NCI-H460 (cell line): ENCODE measurements around the gene TP53I13. TPM values are rescaled to one million over a fixed set of nuclear protein-coding genes. Genes with fewer than 3 reads are reported as not detected.
A peak's percentile ranks its signal among the peaks of the same experiment; 100 is the strongest.

ENCODE experiments used
- DNase-seq: peaks from one replicate; pipeline ENCODE4 v3.0.0-alpha.2; 2016; ENCODE audit warnings: low read depth; ENCODE audit errors: extremely low read depth
- total RNA-seq: library from RNA; depleted of rRNA; stranded (reverse); fragments of >200 nt; shearing (Covaris generic); gene quantifications from 2 replicates; pipeline ENCODE4 v1.2.3, GENCODE V29; 2014

The TP53I13 gene
- total RNA-seq, 1 experiment from 2014 or later = 65.2 TPM

DNA sequence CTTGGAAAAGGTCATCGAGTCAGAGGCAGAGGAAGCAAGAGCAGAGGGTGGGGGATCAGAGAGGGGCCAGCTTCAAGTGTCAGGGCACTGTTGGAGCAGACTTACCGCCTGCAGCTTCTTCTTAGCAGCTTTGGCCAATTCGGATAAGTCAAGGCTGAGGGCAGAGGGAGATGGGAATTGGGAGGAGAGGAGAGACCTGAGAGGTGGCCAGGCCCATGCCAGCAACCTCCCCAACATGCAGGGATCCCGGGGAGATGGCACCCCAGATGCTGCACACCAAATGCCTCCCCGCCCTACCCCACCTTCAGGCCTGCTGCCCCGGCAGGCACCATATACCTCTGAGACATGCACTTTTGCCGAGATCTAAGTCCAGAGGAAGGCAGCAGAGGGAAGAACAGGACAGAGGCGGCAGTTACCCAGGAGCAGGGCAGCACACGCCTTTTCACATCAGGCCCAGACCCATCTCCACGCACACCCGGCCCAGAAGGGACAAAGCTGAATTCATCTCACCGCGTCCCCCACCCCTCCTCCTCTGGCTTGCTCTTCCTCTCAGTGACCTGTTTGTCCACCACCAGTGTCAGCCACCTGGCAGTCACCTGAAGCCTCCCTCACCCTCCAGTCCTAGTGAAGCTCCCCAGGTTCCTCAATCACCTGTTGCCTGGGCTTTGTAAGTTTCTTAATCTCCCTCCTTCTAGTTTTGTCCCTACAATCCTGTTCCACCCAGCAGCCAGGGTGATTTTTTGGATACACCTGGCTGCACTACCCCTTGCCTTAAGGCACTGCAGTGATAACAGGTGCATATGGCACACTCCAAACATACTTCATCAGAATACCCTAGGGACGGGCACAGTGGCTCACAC is 10.4 kb downstream of the TP53I13 start:
- no peak for DNase-seq

DNA sequence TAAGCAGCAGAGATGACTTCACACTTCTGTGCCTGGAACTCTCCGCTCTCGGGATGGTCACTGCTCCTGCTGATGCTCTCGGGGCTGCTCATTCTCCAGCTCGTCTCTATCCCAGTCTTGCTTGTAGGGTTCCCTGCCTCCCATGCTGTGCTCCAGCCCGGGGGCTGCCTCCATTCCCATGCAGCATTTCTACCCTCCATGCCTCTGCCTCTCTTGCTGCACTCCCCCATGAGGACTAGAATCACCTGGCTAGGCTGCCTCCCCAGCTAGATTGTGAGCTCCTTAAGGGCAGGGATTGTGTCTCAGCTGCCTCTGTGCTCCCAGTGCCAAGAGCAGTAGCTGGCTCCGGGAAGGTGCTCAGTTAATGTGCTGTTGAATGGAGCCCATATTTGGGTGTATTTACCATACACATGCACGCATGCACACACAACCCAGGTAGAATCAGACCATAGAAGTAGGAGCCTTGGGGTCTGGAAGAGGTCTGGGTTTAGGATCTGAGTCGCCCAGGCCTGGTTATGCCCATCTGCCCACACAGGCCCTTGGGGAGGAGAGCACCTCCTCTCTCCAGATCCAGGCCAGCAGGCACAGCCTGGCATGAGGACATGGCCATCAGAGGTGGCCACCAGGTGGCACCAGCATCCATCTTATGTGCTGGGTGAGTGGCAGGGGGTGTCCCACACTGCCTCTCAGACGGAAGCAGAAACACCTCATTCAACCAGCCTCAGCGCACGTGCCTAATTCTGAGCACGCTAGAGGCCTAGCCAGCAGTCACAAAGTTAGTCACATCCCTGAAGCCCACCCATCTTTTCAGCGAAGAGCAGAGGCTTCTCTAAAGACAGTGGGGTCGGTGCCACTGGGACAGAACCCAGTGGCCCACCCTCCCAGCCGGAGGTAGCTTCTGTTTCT is 11.6 kb downstream of the TP53I13 start:
- DNase-seq = peak; percentile 87

DNA sequence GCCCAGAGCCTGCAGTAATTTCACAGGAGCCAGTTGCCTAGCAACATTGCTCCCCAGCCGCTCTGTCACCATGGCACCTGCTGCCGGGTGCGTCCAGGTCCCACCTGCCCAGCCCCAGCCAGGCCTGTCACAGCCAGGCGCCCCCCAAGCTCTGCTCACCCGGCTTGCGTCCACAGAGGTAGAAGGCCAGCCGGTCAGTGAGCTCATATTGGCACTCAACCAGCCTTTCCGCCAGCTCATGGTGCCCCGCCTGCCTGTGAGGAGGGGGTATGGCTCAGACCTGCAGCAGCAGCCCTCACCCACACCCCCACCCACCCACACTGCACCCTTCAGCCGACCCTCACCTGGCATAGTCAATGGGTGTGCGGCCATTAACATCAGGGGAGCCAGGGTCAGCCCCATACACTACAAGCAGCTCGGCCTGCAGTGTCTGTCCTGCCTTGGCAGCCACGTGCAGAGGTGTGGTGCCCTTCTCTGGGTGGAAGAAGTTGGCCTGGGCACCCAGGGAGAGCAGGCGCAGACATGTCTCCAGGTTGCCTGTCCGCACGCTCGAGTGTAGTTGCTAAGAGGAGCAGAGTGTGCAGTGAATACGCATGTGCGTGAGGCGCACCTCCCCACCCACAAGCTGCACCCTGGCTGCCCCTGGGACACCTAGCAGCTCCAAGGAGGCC is 13.2 kb downstream of the TP53I13 start:
- no peak for DNase-seq

DNA sequence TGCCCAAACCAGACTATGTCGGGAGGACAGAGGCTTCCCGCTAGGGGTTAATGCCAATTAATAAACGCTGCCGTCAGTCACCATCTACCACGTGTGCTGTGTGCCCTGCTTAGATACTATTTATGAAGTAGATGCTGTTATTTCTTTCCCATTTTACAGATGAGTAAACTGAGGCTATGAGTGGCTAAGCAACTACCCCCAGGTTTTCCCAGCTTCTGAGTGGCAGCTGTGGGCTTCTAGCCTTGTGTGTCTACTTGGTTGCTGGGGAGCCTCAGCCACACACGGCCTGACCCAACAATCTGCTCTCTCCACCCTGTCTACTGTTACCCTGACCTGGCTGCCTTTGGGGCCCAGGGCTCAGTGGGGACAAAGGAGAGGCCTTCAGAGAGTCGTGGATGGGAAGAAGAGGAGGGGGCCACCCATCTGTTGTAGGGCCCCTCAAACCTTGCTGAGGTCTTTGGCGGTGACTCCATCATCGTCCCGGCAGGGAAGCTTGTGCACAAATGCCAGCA is 13.8 kb downstream of the TP53I13 start:
- no peak for DNase-seq

DNA sequence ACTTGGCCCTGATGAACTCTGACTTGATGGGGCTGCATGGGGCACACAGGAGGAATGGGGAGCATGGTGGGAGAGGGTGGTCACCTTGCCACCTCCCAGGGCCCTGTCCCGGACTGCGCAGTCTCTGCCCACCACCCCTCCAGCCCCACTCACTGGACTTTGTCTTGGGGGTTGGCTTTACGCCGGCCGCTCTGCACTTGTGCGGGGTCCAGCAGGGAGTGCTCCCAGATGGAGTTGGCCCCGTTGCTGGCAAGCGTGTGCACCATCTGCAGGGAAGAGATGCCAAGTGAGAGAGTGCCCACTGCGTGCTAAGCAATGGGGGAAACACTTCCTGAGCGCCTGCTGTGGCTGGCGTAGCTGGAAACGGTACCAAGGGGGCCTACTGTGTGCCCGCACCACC is 14.3 kb downstream of the TP53I13 start:
- no peak for DNase-seq

DNA sequence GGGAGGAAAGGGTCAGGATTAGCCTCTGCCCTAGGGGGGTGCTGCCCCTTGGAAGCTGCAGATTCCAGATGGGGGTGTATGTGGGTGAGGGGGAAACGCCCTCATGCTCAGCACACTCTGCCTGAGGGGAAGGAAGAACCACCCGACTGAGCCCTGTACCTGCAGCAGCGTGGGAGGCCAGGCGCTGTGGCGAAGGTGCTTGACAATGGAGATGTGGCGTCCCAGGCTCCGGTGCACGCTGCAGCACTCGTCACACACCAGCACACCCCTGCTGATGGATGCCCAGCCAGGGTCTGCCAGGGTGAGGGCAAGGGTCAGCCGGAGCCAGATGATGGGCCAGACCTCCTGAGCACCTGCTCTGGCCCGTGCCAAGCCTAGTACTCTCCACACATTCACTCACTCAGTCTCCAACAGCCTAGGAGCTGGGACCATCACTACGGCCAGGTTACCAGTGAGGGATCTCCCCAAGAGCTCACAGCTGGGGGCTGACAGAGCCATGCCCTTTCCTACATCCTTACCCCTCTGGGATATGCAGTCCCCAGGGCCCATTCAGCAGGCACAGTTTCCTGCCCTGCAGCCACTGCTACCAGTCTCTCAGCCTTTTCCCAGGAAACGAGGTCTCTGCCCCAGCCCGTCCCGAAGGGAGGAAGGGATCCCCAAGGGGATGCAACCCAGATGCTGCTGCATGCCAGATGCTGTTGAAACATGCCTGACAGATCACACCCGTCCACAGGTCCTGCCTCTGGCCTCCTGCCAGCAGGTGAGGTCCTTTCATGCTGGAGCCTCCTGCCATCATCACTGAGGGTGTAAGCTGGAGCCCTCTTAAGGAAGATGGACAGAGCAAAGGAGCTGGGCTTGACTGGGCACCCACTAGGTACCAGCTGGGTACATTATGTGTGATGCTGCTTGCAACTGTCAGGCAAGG is 15.1 kb downstream of the TP53I13 start:
- no peak for DNase-seq

DNA sequence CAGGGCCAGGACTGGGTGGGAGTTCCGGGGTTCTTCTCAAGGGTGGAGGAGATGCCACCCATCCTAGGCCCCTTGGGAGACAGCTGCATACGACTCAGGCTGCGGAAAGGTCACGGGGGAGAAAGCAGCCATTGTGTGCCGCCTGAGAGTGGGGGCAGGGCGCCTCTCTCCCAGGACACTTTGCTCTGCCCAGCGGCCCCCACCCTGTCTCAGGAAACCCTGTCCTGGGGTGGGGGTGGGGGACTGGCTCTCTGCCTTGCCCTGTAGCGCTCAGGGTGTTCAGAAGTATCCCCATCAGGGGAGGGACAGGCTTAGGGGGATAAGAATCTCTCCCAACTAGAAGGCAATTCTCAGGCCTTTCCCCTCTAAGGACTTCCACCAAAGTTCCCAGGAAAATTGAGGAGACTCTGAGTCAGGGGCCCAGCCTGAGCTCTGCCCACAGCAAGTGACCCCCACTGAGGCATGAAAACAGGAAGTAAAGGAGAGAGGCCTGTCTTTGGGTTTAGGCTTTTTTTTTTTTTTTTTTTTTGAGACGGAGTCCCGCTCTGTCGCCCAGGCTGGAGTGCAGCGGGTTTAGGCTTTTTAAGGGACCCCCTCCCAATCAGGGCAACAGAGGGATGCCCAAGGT is 16.1 kb downstream of the TP53I13 start:
- peak; percentile 38 for DNase-seq

DNA sequence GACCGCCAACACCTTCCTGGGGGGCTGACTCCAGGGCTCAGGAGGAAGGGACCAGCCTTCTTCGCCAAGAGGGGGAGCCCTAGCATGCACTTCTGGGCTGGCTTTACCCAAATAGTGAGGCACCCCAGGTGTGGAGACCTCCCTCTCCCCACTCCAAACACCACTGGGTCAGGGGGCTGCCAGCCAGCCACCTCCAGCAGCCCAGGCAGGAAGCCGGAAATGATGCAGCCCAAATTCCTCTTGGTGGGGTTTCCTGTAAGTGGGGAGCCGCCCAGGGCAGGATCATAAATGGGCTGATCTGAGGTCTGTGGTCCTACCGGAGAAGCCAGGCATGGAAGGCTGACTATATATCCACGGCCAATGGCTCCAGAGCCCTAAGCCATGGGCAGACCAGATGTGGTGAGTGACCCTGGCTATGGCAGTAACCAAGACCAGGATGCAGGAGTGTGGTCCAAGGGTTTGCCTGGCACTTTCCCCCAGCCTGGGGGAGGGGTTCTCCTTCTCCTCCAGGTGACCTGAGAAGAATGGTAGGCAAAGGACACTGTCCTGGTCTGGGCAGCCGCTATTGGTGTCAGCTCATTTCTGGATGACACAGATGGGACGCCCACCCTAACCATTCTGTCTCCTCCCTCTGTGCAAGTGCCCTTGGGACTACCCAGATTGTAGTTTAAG is 16.7 kb downstream of the TP53I13 start:
- no peak for DNase-seq

DNA sequence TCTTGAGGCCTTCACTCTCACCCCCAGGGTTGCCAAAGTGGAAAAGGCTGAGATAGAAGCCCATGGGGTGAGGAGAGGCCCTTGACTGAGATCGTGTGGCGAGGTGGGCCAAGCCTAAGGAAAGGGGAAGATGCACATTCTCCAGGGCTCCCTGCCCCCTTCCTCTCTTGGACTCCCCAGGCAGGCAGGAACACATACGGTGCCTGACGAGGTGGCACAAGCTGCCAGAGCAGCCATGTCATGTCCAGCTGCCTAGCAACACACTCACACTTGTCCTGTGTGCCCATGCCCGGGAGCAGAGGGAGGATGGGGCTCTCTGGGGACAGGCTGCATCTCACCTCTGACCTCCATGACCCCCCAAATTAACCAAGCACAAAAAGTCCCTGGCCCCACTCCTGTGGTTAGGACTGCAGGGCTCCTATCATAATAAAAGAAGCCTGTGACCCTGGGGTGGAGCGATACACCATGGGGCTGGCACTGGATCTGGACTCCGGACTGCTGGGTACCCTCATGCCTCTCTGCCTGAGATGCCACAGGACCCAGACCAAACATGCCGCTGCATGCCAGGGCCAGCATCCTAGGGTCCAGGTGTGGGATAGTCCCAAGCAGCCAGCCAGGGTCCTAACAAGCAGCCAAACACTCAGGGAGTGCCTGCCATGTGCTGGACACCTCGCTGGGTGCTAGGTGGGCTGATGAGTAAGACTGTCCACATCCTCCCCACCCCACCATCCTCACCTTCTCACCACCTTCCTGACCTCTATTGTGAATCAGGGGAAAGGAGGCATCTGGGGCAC is 18.4 kb downstream of the TP53I13 start:
- no peak for DNase-seq

DNA sequence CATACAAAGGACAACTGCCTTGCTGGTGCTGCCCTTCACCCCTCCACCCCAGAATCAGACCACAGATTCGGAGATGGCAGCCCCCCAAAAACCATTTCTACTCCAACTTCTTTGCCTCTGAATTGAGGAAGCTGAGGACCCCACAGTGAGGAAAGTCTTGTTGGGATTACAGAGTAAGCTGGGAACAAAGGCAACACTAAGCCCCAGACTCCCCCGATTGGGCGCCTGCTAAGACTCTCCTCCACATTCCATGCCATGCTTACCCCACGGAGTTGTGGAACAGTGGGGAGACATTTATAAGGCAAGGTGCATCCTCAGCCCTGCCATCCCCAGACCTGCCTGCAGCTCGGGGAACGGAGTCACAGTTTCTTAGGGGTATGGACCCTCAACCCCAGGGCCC is 19.1 kb downstream of the TP53I13 start:
- DNase-seq = no peak

DNA sequence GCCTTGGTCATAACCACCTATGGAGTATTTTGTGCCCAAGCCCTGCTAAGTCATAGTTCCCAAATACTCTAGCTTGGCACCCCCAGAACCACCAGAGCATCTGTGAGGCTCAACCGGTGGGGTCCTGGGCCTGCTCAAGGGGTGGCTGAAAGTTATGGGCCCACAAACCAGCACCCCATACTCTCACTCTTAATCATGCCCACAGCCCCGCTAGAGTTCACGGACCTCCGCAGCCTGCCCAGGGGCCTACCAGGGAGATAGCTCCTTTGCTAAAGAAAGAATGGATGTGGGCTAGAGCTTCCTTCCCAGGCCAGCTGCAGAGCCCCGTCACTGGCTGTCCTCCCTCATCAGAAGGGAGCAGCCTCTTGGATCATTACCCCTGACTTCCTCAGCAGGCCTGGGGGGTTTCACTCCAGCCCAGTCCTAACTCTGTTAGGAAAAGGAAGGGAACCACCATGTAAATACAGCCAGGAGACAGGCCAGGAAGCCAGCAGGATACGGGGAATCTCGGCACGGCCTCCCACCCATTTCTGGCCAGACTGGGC is 19.6 kb downstream of the TP53I13 start:
- DNase-seq = no peak

DNA sequence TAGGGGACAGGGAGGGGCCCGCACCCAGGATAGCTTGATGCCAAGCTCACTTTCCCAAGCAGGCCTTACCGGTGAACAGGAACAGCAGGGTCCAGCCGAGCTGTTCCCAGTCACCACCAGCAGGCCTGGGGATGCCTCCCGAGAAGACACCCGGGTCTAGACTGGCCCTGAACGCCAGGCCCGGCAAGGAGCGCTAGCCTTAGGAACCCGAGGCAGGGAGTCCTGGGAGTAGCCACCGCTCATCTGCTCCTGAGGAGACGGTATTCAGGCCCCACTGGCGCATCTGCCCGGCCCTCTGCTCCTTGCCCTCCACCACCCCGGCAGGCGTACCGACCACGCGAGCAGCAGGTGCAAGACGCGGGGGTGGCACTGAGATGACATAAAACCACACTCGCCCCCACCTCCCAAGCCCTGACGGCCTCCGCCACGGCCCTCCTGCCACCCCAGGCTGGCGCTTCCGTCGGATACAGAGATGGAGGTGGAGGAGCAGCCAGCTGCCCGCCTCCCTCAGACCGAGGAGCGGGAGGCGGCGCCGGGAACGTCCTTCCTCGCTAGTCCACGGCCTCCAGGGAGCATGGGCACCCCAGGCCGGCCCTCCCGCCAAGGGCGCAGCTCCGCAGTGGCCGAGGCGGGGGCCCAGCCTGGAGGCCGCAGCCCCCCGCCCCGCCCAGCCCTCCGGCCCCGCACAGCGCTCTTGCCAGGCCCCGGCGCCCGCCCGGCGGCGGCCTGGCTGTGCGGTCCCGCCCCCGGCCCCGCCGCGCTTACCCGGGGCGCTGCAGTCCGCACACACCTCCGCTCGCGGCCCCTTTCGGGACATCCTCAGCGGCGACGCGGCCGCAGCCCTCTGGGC is 20.3 kb downstream of the TP53I13 start:
- no peak for DNase-seq

DNA sequence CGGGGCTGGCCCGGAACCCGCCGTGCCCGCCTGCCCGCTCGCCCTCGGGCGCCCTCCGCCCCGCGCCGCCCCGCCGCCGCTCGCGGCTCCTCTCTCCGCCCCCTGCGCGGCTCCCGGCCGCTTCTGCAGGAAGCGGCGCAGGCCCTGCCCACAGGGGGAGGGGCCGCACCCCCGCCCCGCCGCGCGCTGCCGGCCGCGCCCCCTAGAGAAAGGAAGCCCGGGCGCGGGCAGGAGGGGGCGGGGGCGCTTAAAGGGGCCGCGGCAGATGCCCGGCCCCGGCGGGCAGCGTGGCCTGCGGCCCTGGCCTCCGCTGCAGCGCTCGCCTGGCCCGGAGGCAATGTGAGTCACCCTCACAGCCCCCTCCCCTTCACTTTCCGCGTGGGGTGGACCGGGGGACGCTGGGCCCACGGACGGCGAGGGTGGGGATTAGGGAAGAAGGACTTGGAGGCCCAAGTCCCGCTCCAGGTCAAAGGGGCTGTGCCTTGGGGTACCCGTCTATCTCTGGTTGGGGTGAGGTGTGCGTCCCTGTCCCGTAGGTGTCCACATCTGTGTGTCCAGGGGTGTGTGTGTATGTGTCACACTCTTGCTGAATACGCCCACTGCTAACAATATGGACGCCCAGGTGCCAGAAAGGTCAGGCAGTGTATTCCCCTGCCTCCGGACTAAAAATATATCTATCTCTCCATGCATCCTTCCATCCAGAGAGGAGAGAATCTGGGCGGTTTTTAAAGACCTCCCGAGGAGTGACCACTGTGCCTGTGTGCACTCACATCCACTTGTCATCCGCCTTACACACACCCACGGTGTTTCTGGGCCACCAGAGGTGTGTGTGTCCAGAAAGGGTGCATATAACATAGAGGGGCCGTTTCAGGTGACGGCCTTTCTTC is 21.3 kb downstream of the TP53I13 start, which contains the start of gene GIT1:
GIT1 (minus strand) TSS at position 125 of the 887 bp plus-strand sequence. CDS start 270 bp downstream, outside the sequence.
- DNase-seq = peak; percentile 81

DNA sequence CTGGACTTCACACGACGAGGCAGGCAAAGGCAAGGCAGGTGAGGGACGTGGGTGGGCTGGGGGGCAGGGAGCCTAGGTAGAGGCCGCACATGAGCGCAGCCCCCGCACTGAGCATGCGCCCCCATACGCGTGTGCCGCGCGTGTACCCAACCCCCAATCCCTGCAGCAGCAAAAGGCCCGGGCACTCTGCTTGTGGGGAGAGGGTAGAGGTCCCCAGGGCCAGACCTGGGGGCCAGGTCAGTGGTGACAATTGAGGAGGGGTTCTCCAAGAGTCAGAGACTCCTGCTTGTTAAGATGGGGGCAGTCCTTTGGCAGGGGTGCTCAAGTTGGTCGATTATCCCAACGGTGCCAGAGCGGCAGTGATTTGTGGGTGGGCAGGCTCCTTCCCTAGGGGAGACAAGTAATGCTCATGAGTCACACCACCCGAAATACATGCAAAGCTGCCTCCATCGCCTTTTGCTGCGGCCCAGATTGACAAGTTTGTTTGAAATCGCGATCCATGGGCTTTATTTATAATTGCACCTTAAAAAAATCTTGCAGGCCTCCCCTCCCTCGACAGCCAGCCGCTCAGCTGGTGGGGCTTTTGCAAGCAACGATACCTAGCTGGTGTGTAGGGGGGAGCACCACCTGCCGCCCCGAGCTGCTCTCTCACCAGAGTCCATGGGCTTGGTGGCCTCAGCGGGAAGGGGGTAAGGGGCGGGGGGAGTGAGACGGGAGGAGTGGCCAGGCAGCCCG is 22.1 kb downstream of the TP53I13 start:
- DNase-seq = no peak
